Caco-2 (cell line): ENCODE results near the gene TTC39C. TPM values are rescaled to one million over a fixed set of nuclear protein-coding genes. Genes with fewer than 3 reads are reported as not detected.
"Not testable (repeated sequence)": the region's sequence is repeated elsewhere in the genome, so short reads cannot be mapped to it uniquely, and the experiment has no call there.

Source experiments
- BruUV-seq: library from RNA; stranded (reverse); fragments of 400-500 nt; replicated peaks from 2 replicates; lab custom pipeline; 2021; lab: Mats Ljungman, UMichigan
- CTCF ChIA-PET: fragments of 300-600 bp; sonication (Branson Sonifier 250); formaldehyde crosslinking; loops from one replicate; lab custom pipeline; 2022; ENCODE audit warnings: antibody characterized with exemption; lab: Charles Lee
- POLR2A ChIA-PET: fragments of 300-600 bp; sonication (Branson Sonifier 250); formaldehyde crosslinking; loops from one replicate; lab custom pipeline; 2022; ENCODE audit warnings: antibody characterized with exemption; lab: Charles Lee
- DNase-seq, 2 experiments: peaks; one replicate each; pipeline versions ENCODE4 v3.0.0 to v3.0.0-alpha.2; 2020 to 2022
- H3K27me3 ChIP-seq: replicated peaks from 2 replicates; pipeline ENCODE4 v1.6.0; 2011; ENCODE audit warnings: low read length; ENCODE audit not compliant: control insufficient read depth, insufficient read depth
- H3K36me3 ChIP-seq: 2 replicates; pipeline ENCODE4 v1.5.1; 2011; ENCODE audit warnings: low read length; ENCODE audit not compliant: control insufficient read depth, insufficient read depth
- H3K4me1 ChIP-seq: fragments of 250-450 bp; sonication (Bioruptor Pico); 2 replicates; pipeline ENCODE4 v1.5.1; 2020; ENCODE audit warnings: mild to moderate bottlenecking
- H3K4me3 ChIP-seq: 2 replicates; pipeline ENCODE4 v1.5.1; 2011; ENCODE audit warnings: low read depth, mild to moderate bottlenecking, control low read depth, low read length
- H3K9me3 ChIP-seq: fragments of 250-450 bp; sonication (Bioruptor Pico); 2 replicates; pipeline ENCODE4 v1.5.1; 2020; ENCODE audit warnings: mild to moderate bottlenecking, moderate library complexity
- H3K27ac Mint-ChIP-seq: one replicate; pipeline ENCODE4 v1.8.0; 2022; ENCODE audit warnings: mixed read lengths; ENCODE audit not compliant: unreplicated experiment
- H3K27me3 Mint-ChIP-seq: one replicate; pipeline ENCODE4 v1.8.0; 2022; ENCODE audit warnings: mixed read lengths; ENCODE audit not compliant: insufficient read depth, unreplicated experiment
- H3K36me3 Mint-ChIP-seq: one replicate; pipeline ENCODE4 v1.8.0; 2022; ENCODE audit warnings: mild to moderate bottlenecking, mixed read lengths; ENCODE audit not compliant: insufficient read depth, unreplicated experiment
- H3K4me1 Mint-ChIP-seq: one replicate; pipeline ENCODE4 v1.8.0; 2022; ENCODE audit warnings: low read depth, mixed read lengths; ENCODE audit not compliant: unreplicated experiment
- H3K4me3 Mint-ChIP-seq: one replicate; pipeline ENCODE4 v1.8.0; 2022; ENCODE audit warnings: mild to moderate bottlenecking, moderate library complexity, mixed read lengths; ENCODE audit not compliant: unreplicated experiment
- H3K9me3 Mint-ChIP-seq: one replicate; pipeline ENCODE4 v1.8.0; 2022; ENCODE audit warnings: mixed read lengths; ENCODE audit not compliant: unreplicated experiment
- intact Hi-C: fragments of 100-400 bp; cut with micrococcal nuclease; formaldehyde crosslinking; loops from one replicate; pipeline ENCODE4 v1.10.0; 2022; ENCODE audit not compliant: unreplicated experiment
- total RNA-seq: library from RNA; stranded (reverse); gene quantifications from 2 replicates; pipeline ENCODE4 v1.2.3, GENCODE V29; 2022
- TF ChIP-seq, protein P1 (sequence below), 2 experiments: fragments of 200-600 bp in 1 of 2; IDR thresholded peaks; 1 replicate in 1 of 2; 2 replicates in 1 of 2; pipeline versions ENCODE4 v1.5.1 to v1.8.0; 2011 to 2022; ENCODE audit warnings: antibody characterized with exemption in 1 of 2, control low read depth in 1 of 2, inconsistent platforms in 1 of 2, low read depth in 1 of 2, low read length in 1 of 2, mild to moderate bottlenecking in 1 of 2, moderate library complexity in 1 of 2; ENCODE audit not compliant: insufficient read depth in 1 of 2, severe bottlenecking in 1 of 2, unreplicated experiment in 1 of 2

Gene TTC39C
- total RNA-seq, 1 experiment from 2014 or later: 9.3 TPM

DNA sequence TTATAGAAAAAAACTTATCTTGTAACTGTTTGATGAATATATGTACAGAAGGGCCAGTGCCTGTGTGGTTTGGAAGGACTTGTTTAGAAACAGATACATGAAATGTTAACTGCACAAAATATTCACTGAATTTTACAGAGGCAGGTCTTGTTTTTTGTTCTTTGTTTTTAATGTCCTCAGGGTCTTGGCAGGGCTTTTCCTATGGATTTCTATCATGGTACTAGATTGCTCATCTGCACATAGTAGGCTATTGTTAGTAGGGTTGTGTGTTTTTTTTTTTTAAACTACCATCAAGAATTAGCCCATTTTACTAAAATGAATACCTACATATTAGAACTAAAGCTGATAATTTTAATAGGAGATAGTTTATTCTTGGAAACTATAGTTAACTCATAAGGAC, 127.8 kb downstream of the TTC39C start:
- H3K27me3 Mint-ChIP-seq: no peaks in the 10 kb centered on the region
- no peak overlapping the region for H3K4me3 ChIP-seq
- no peak for DNase-seq
- no peak overlapping the region for H3K4me3 Mint-ChIP-seq
- no peaks in the 10 kb centered on the region for H3K9me3 Mint-ChIP-seq
- H3K36me3 Mint-ChIP-seq: peaks cover 15% of the 10 kb centered on the region
- CTCF ChIA-PET: no interaction called here
- intact Hi-C loops: no loop called here
- no TSS peak for BruUV-seq
- no peak overlapping the region for H3K27ac Mint-ChIP-seq
- TF ChIP-seq, protein P1, sequence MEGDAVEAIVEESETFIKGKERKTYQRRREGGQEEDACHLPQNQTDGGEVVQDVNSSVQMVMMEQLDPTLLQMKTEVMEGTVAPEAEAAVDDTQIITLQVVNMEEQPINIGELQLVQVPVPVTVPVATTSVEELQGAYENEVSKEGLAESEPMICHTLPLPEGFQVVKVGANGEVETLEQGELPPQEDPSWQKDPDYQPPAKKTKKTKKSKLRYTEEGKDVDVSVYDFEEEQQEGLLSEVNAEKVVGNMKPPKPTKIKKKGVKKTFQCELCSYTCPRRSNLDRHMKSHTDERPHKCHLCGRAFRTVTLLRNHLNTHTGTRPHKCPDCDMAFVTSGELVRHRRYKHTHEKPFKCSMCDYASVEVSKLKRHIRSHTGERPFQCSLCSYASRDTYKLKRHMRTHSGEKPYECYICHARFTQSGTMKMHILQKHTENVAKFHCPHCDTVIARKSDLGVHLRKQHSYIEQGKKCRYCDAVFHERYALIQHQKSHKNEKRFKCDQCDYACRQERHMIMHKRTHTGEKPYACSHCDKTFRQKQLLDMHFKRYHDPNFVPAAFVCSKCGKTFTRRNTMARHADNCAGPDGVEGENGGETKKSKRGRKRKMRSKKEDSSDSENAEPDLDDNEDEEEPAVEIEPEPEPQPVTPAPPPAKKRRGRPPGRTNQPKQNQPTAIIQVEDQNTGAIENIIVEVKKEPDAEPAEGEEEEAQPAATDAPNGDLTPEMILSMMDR (IDR thresholded peaks at IDR 0.05; ENCODE audit: insufficient read depth in 1 of 2, low read depth in 1 of 2, low read length in 1 of 2, severe bottlenecking in 1 of 2, unreplicated experiment in 1 of 2): no peak
- no peaks in the 10 kb centered on the region for H3K4me1 ChIP-seq
- no peaks in the 10 kb centered on the region for H3K4me1 Mint-ChIP-seq
- H3K9me3 ChIP-seq: no peaks in the 10 kb centered on the region
- no peaks in the 10 kb centered on the region for H3K36me3 ChIP-seq
- no peaks in the 10 kb centered on the region for H3K27me3 ChIP-seq
- POLR2A ChIA-PET: no interaction called here

DNA sequence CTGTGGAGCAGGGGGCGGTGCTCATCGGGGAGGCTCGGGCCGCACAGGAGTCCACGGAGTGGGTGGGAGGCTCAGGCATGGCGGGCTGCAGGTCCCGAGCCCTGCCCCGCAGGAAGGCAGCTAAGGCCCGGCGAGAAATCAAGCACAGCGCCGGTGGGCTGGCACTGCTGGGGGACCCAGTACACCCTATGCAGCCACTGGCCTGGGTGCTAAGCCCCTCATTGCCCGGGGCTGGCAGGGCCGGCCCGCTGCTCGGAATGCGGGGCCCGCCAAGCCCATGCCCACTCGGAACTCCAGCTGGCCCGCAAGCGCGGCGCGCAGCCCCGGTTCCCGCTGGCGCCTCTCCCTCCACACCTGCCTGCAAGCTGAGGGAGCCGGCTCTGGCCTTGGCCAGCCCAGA, 135.0 kb downstream of the TTC39C start:
- H3K4me3 ChIP-seq, H3K9me3 Mint-ChIP-seq, BruUV-seq, H3K27me3 Mint-ChIP-seq, POLR2A ChIA-PET, H3K36me3 ChIP-seq, H3K27me3 ChIP-seq, H3K4me1 ChIP-seq, H3K36me3 Mint-ChIP-seq, DNase-seq, H3K4me1 Mint-ChIP-seq, CTCF ChIA-PET, H3K9me3 ChIP-seq, H3K27ac Mint-ChIP-seq, H3K4me3 Mint-ChIP-seq, intact Hi-C loops: not testable (repeated sequence)

DNA sequence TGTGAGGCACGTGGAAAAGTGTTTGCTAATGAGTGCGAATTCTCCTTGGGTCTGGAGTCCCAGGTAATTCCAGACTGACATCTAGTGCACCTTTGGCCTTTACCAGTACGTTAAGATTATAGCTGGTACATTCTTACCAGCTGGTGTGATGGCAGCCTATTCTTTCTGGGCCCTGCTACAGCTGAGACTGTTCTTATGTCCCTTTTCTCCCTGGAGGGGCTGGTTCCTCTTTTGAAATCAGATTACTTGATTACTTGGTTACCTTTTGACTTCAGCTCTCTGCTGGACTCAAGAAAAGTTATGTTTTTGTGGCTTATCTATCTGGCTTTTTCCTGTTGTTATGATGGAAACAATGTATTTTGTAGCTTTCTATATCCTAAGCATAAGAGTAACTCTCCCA, 138.8 kb downstream of the TTC39C start:
- Histone ChIP-seq H3K36me3 (no peaks in the 10 kb centered on the region), H3K4me1 (no peaks in the 10 kb centered on the region), H3K27me3 (no peaks in the 10 kb centered on the region), H3K9me3 (no peaks in the 10 kb centered on the region), H3K4me3 (no peak overlapping the region)
- H3K36me3 Mint-ChIP-seq: no peaks in the 10 kb centered on the region
- ChIA-PET CTCF (no interaction called here), POLR2A (no interaction called here)
- BruUV-seq: no TSS peak
- no peaks in the 10 kb centered on the region for H3K4me1 Mint-ChIP-seq
- H3K27me3 Mint-ChIP-seq: no peaks in the 10 kb centered on the region
- DNase-seq: no peak
- H3K9me3 Mint-ChIP-seq: no peaks in the 10 kb centered on the region
- no peak overlapping the region for H3K4me3 Mint-ChIP-seq
- TF ChIP-seq, protein P1 (IDR thresholded peaks at IDR 0.05; ENCODE audit: insufficient read depth in 1 of 2, low read depth in 1 of 2, low read length in 1 of 2, severe bottlenecking in 1 of 2, unreplicated experiment in 1 of 2): no peak
- intact Hi-C loops: no loop called here
- no peak overlapping the region for H3K27ac Mint-ChIP-seq

DNA sequence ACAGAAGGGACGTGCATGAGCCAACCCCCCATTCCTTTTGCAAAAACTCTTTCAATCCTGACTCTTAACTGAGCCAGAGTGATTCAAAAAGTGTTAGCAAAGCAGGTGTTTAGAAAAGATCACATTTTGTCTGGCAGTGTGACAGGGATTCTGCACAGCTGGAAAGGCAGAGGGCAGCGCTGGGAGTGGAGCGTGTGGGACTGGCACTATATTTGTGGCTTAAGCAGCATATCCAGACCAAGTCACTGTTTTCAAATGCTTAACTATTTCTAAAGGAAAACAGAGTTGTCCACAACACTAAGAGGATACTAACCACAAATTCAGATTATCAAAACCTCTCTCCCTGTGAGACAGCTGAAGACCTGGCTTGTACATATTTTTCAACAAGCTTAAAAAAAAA, 143.3 kb downstream of the TTC39C start:
- Mint-ChIP-seq H3K4me1 (no peaks in the 10 kb centered on the region), H3K4me3 (no peak overlapping the region), H3K9me3 (no peaks in the 10 kb centered on the region), H3K36me3 (no peaks in the 10 kb centered on the region), H3K27ac (no peak overlapping the region), H3K27me3 (no peaks in the 10 kb centered on the region)
- no peaks in the 10 kb centered on the region for H3K9me3 ChIP-seq
- H3K36me3 ChIP-seq: no peaks in the 10 kb centered on the region
- no peak for DNase-seq
- intact Hi-C loops: no loop called here
- ChIA-PET POLR2A (no interaction called here), CTCF (interaction anchor here (0.5 kb wide), 1 partner anchor 121 kb away, joined by 4 read pairs; no protein-coding TSS in a partner anchor)
- H3K27me3 ChIP-seq: no peaks in the 10 kb centered on the region
- no peak overlapping the region for H3K4me3 ChIP-seq
- TF ChIP-seq, protein P1 (IDR thresholded peaks at IDR 0.05; ENCODE audit: insufficient read depth in 1 of 2, low read depth in 1 of 2, low read length in 1 of 2, severe bottlenecking in 1 of 2, unreplicated experiment in 1 of 2): no peak
- BruUV-seq: no TSS peak
- no peaks in the 10 kb centered on the region for H3K4me1 ChIP-seq
